HepG2 (cell line): ENCODE measurements around the gene MAP1LC3A. TPM values are rescaled to one million over a fixed set of nuclear protein-coding genes. Genes with fewer than 3 reads are reported as not detected.

Source experiments
- CEBPB ChIP-seq: IDR thresholded peaks from 2 replicates; pipeline ENCODE4 v1.6.1; 2011; ENCODE audit warnings: low read depth, low read length, improper control_type of control experiment, borderline replicate concordance
- CREB1 ChIP-seq, 2 experiments: fragments of 450-650 bp in 1 of 2; IDR thresholded peaks; 2 replicates each; pipeline ENCODE4 v1.6.1; 2016 to 2017; ENCODE audit warnings: control low read depth in 1 of 2, mild to moderate bottlenecking in 1 of 2, missing compliant biosample characterization in 1 of 2, missing genetic modification characterization in 1 of 2
- GFI1 ChIP-seq: sonication (generic); formaldehyde crosslinking; IDR thresholded peaks from 2 replicates; pipeline ENCODE4 v1.5.0; 2020; ENCODE audit warnings: missing genetic modification reagents, mild to moderate bottlenecking, borderline replicate concordance
- HHEX ChIP-seq: IDR thresholded peaks from 2 replicates; pipeline ENCODE4 v1.6.1; 2016; ENCODE audit warnings: control low read depth
- KAT2B ChIP-seq: fragments of 150-350 bp; IDR thresholded peaks from 2 replicates; pipeline ENCODE4 v1.6.1; 2014; ENCODE audit warnings: low read depth, low read length, borderline replicate concordance
- PLRG1 ChIP-seq: fragments of 450-650 bp; conservative IDR thresholded peaks from 2 replicates; pipeline ENCODE4 v1.6.1; 2016
- SP140L ChIP-seq: sonication (generic); formaldehyde crosslinking; IDR thresholded peaks from 2 replicates; pipeline ENCODE4 v1.4.0; 2020; ENCODE audit warnings: missing genetic modification reagents, borderline replicate concordance
- TARDBP ChIP-seq: sonication (generic); formaldehyde crosslinking; IDR thresholded peaks from 2 replicates; pipeline ENCODE4 v1.8.0; 2022; ENCODE audit warnings: mild to moderate bottlenecking, missing genetic modification reagents
- TEAD3 ChIP-seq: optimal IDR thresholded peaks from 2 replicates; pipeline ENCODE3; 2016; ENCODE audit warnings: borderline replicate concordance
- TMF1 ChIP-seq: sonication (generic); formaldehyde crosslinking; IDR thresholded peaks from 2 replicates; pipeline ENCODE4 v1.8.1; 2022; ENCODE audit warnings: low read depth, missing genetic modification reagents
- ZNF143 ChIP-seq: sonication (generic); formaldehyde crosslinking; IDR thresholded peaks from 2 replicates; pipeline ENCODE4 v1.4.0; 2020; ENCODE audit warnings: missing genetic modification reagents
- ZNF430 ChIP-seq: sonication (generic); formaldehyde crosslinking; IDR thresholded peaks from 2 replicates; pipeline ENCODE4 v1.9.0; 2021; ENCODE audit warnings: mild to moderate bottlenecking, missing genetic modification reagents
- ZNF503 ChIP-seq: sonication (generic); formaldehyde crosslinking; IDR thresholded peaks from 2 replicates; pipeline ENCODE4 v1.4.0; 2020; ENCODE audit warnings: missing genetic modification reagents
- ZNF510 ChIP-seq: sonication (generic); formaldehyde crosslinking; IDR thresholded peaks from 2 replicates; pipeline ENCODE4 v1.4.0; 2020; ENCODE audit warnings: low read depth, mild to moderate bottlenecking, missing genetic modification reagents
- ZNF549 ChIP-seq: sonication (generic); formaldehyde crosslinking; IDR thresholded peaks from 2 replicates; pipeline ENCODE4 v1.5.0; 2020; ENCODE audit warnings: missing genetic modification reagents
- ZNF607 ChIP-seq: sonication (generic); formaldehyde crosslinking; IDR thresholded peaks from 2 replicates; pipeline ENCODE4 v1.5.1; 2020; ENCODE audit warnings: missing genetic modification reagents, mild to moderate bottlenecking, borderline replicate concordance
- ZNF629 ChIP-seq: sonication (generic); formaldehyde crosslinking; conservative IDR thresholded peaks from 2 replicates; pipeline ENCODE4 v1.5.0; 2020; ENCODE audit warnings: missing genetic modification reagents
- ZNF766 ChIP-seq: sonication (generic); formaldehyde crosslinking; IDR thresholded peaks from 2 replicates; pipeline ENCODE4 v1.5.0; 2020; ENCODE audit warnings: missing genetic modification reagents, borderline replicate concordance
- ZNF780A ChIP-seq: sonication (generic); formaldehyde crosslinking; IDR thresholded peaks from 2 replicates; pipeline ENCODE4 v1.8.0; 2022; ENCODE audit warnings: mild to moderate bottlenecking, missing genetic modification reagents, moderate library complexity
- ZNF781 ChIP-seq: sonication (generic); formaldehyde crosslinking; IDR thresholded peaks from 2 replicates; pipeline ENCODE4 v1.5.1; 2020; ENCODE audit warnings: borderline replicate concordance, mild to moderate bottlenecking, missing genetic modification reagents; ENCODE audit errors: not compliant biosample characterization
- ZNF878 ChIP-seq: sonication (generic); formaldehyde crosslinking; IDR thresholded peaks from 2 replicates; pipeline ENCODE4 v1.8.1; 2023; ENCODE audit warnings: mild to moderate bottlenecking, missing genetic modification reagents, moderate library complexity
- ZSCAN9 ChIP-seq: IDR thresholded peaks from 2 replicates; pipeline ENCODE4 v1.6.1; 2016; ENCODE audit warnings: borderline replicate concordance
- polyA plus RNA-seq, 8 experiments: library from polyadenylated mRNA; depleted of rRNA in 3 of 8; stranded (reverse) in 7 of 8; unstranded in 1 of 8; fragments of >200 nt; fragmentation: Illumina TruSeq in 4 of 8; extraction: Trizol in 4 of 8; gene quantifications; 2 replicates each; pipeline versions ENCODE4 v1.2.1 to v1.2.3, GENCODE V29; 2011 to 2016; ENCODE audit warnings: low read depth in 4 of 8, missing spikeins in 1 of 8, mixed read lengths in 1 of 8; ENCODE audit not compliant: insufficient read depth in 1 of 8
- total RNA-seq, 5 experiments: library from RNA; depleted of rRNA; stranded (reverse); fragments of >200 nt; fragmentation: Illumina TruSeq; extraction: Trizol; gene quantifications; 2 replicates each; pipeline ENCODE4 v1.2.3, GENCODE V29; 2016; ENCODE audit warnings: low read depth in 1 of 5
- TF ChIP-seq, protein P1 (sequence below): sonication (generic); formaldehyde crosslinking; IDR thresholded peaks from 2 replicates; pipeline ENCODE4 v1.4.0; 2020; ENCODE audit warnings: missing genetic modification reagents
- TF ChIP-seq, protein P2 (sequence below): sonication (generic); formaldehyde crosslinking; IDR thresholded peaks from 2 replicates; pipeline ENCODE4 v1.5.1; 2020; ENCODE audit warnings: mild to moderate bottlenecking, missing genetic modification reagents, borderline replicate concordance

The MAP1LC3A gene
- total and polyA plus RNA-seq, 2 of the 13 experiments (the other 11 are each of a cell fraction or from before 2014, with no cell fraction given), result not detected

- TF ChIP-seq, protein P1, sequence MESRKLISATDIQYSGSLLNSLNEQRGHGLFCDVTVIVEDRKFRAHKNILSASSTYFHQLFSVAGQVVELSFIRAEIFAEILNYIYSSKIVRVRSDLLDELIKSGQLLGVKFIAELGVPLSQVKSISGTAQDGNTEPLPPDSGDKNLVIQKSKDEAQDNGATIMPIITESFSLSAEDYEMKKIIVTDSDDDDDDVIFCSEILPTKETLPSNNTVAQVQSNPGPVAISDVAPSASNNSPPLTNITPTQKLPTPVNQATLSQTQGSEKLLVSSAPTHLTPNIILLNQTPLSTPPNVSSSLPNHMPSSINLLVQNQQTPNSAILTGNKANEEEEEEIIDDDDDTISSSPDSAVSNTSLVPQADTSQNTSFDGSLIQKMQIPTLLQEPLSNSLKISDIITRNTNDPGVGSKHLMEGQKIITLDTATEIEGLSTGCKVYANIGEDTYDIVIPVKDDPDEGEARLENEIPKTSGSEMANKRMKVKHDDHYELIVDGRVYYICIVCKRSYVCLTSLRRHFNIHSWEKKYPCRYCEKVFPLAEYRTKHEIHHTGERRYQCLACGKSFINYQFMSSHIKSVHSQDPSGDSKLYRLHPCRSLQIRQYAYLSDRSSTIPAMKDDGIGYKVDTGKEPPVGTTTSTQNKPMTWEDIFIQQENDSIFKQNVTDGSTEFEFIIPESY (CRISPR knock-in tag), result no peak
- 0 out of 2 replicates have a peak, but pooled peaks have one; percentile 10 for TF ChIP-seq TARDBP (CRISPR knock-in tag)
- no peak for TF ChIP-seq ZNF766 (CRISPR knock-in tag)
- no peak for TF ChIP-seq KAT2B
- no peak for TF ChIP-seq SP140L
- TF ChIP-seq ZNF607 (CRISPR knock-in tag), result no peak
- 0 out of 2 replicates have a peak, but pooled peaks have one; percentile 41 for TF ChIP-seq GFI1 (CRISPR knock-in tag)
- TF ChIP-seq ZNF430, result no peak
- TF ChIP-seq HHEX (CRISPR knock-in tag), result no peak
- no peak for TF ChIP-seq CREB1 (IDR thresholded peaks at IDR 0.05)
- no peak for TF ChIP-seq CREB1 (CRISPR knock-in tag; IDR thresholded peaks at IDR 0.05)
- no peak for TF ChIP-seq ZNF781 (CRISPR knock-in tag)
- no peak for TF ChIP-seq ZNF143
- no peak for TF ChIP-seq ZNF629
- no peak for TF ChIP-seq ZSCAN9
- no peak for TF ChIP-seq PLRG1
- no peak for TF ChIP-seq ZNF878
- TF ChIP-seq ZNF780A (CRISPR knock-in tag), result no peak
- TF ChIP-seq TEAD3 (CRISPR knock-in tag), result peak; percentile 36
- TF ChIP-seq, protein P2, sequence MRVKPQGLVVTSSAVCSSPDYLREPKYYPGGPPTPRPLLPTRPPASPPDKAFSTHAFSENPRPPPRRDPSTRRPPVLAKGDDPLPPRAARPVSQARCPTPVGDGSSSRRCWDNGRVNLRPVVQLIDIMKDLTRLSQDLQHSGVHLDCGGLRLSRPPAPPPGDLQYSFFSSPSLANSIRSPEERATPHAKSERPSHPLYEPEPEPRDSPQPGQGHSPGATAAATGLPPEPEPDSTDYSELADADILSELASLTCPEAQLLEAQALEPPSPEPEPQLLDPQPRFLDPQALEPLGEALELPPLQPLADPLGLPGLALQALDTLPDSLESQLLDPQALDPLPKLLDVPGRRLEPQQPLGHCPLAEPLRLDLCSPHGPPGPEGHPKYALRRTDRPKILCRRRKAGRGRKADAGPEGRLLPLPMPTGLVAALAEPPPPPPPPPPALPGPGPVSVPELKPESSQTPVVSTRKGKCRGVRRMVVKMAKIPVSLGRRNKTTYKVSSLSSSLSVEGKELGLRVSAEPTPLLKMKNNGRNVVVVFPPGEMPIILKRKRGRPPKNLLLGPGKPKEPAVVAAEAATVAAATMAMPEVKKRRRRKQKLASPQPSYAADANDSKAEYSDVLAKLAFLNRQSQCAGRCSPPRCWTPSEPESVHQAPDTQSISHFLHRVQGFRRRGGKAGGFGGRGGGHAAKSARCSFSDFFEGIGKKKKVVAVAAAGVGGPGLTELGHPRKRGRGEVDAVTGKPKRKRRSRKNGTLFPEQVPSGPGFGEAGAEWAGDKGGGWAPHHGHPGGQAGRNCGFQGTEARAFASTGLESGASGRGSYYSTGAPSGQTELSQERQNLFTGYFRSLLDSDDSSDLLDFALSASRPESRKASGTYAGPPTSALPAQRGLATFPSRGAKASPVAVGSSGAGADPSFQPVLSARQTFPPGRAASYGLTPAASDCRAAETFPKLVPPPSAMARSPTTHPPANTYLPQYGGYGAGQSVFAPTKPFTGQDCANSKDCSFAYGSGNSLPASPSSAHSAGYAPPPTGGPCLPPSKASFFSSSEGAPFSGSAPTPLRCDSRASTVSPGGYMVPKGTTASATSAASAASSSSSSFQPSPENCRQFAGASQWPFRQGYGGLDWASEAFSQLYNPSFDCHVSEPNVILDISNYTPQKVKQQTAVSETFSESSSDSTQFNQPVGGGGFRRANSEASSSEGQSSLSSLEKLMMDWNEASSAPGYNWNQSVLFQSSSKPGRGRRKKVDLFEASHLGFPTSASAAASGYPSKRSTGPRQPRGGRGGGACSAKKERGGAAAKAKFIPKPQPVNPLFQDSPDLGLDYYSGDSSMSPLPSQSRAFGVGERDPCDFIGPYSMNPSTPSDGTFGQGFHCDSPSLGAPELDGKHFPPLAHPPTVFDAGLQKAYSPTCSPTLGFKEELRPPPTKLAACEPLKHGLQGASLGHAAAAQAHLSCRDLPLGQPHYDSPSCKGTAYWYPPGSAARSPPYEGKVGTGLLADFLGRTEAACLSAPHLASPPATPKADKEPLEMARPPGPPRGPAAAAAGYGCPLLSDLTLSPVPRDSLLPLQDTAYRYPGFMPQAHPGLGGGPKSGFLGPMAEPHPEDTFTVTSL (CRISPR knock-in tag), result no peak
- TF ChIP-seq CEBPB, result no peak
- TF ChIP-seq ZNF549 (CRISPR knock-in tag), result no peak
- no peak for TF ChIP-seq TMF1
- no peak for TF ChIP-seq ZNF503 (CRISPR knock-in tag)
- no peak for TF ChIP-seq ZNF510 (CRISPR knock-in tag)
Observed at GRCh38 chr20:34562641-34563040, 4.1 kb downstream of the MAP1LC3A start (continued).
